Head of caudate nucleus (tissue), 42 donors: ENCODE data around the gene ATF6B.
"Not testable (repeated sequence)": the region's sequence is repeated elsewhere in the genome, so short reads cannot be mapped to it uniquely, and the experiment has no call there.

Experiments used
- DNase-seq, 42 donors: peaks; one replicate each; pipeline versions ENCODE4 v3.0.0 to v3.0.0-alpha.2; 2020 to 2021; ENCODE audit warnings: mixed read lengths in 7 of 42
- intact Hi-C: fragments of 100-400 bp; cut with DNase I; formaldehyde crosslinking; loops from one replicate; pipeline ENCODE4 v1.15.0; 2022

ATF6B gene

GRCh38 chr6:32158052-32158451 lies 30.0 kb upstream of the ATF6B start:
- DNase-seq = no peak
- intact Hi-C loops = no loop called here

GRCh38 chr6:32156891-32157290 lies 28.8 kb upstream of the ATF6B start:
- intact Hi-C loops = no loop called here
- DNase-seq = no peak

GRCh38 chr6:32154514-32155161 lies 26.6 kb upstream of the ATF6B start:
- intact Hi-C loops = loop anchor here (2.0 kb wide), 1 partner anchor 28 kb away; no protein-coding TSS in a partner anchor
- DNase-seq = peak in 39 of 42 donors; percentile 31 to 78 (median 57)

GRCh38 chr6:32153564-32154513 lies 25.8 kb upstream of the ATF6B start, which contains the start of gene PPT2:
Gene PPT2 (plus strand): TSS chr6:32154141. CDS start chr6:32154595, 454 bp downstream.
- DNase-seq = peak; percentile 76 to 96 (median 92)
- intact Hi-C loops = loop anchor here (2.0 kb wide), 1 partner anchor 27 kb away; no protein-coding TSS in a partner anchor

GRCh38 chr6:32152769-32153563 lies 24.9 kb upstream of the ATF6B start:
- DNase-seq = peak in 17 of 42 donors; percentile 20 to 65 (median 44)
- intact Hi-C loops = no loop called here

- intact Hi-C loops = no loop called here
- DNase-seq = peak in 36 of 42 donors; percentile 22 to 78 (median 54)
Measured at GRCh38 chr6:32151863-32152768, 24.1 kb upstream of the ATF6B start, which contains the start of gene PRRT1. Gene PRRT1 (minus strand): TSS chr6:32151939. CDS start chr6:32151827, 112 bp downstream.

- peak in 12 of 42 donors; percentile 23 to 66 (median 50) for DNase-seq
- intact Hi-C loops = no loop called here
Measured at GRCh38 chr6:32151181-32151862, 23.3 kb upstream of the ATF6B start.

GRCh38 chr6:32149932-32150870 lies 22.2 kb upstream of the ATF6B start:
- peak in 1 of 42 donors; percentile 21 for DNase-seq
- intact Hi-C loops = no loop called here

GRCh38 chr6:32149092-32149755 lies 21.2 kb upstream of the ATF6B start:
- no peak for DNase-seq
- intact Hi-C loops = no loop called here

GRCh38 chr6:32148289-32149091 lies 20.4 kb upstream of the ATF6B start:
- intact Hi-C loops = no loop called here
- peak in 22 of 42 donors; percentile 43 to 74 (median 56) for DNase-seq

- intact Hi-C loops = no loop called here
- DNase-seq = no peak
Measured at GRCh38 chr6:32147401-32148132, 19.5 kb upstream of the ATF6B start.

- DNase-seq = no peak
- intact Hi-C loops = no loop called here
Measured at GRCh38 chr6:32146687-32147086, 18.6 kb upstream of the ATF6B start.

GRCh38 chr6:32146287-32146686 lies 18.2 kb upstream of the ATF6B start:
- intact Hi-C loops = no loop called here
- DNase-seq = peak in 3 of 42 donors; percentile 37 to 61 (median 43)

- DNase-seq, intact Hi-C loops: not testable (repeated sequence)
Measured at GRCh38 chr6:32144238-32144637, 16.2 kb upstream of the ATF6B start.
